ENCODE data around the gene XPOT. TPM values are rescaled to one million over a fixed set of nuclear protein-coding genes. Genes with fewer than 3 reads are reported as not detected.

XPOT gene
- total RNA-seq, 2 experiments from 2014 or later, result 90.4 to 124 TPM

GRCh38 chr12:64445490-64445889, 41.3 kb downstream of the XPOT start:
- Mint-ChIP-seq H3K4me3 (no peak overlapping the region), H3K36me3 (peaks cover 43% of the 10 kb centered on the region), H3K4me1 (peaks cover 9% of the 10 kb centered on the region), H3K9me3 (ENCODE audit: low read depth) (no peaks in the 10 kb centered on the region), H3K27ac (no peak overlapping the region), H3K27me3 (no peaks in the 10 kb centered on the region)
- DNase-seq (no peak), ATAC-seq (no peak)
- CTCF ChIA-PET, result interaction anchor here (0.7 kb wide), 1 partner anchor 1025 kb away, joined by 3 read pairs; no protein-coding TSS in a partner anchor

- no peaks in the 10 kb centered on the region for H3K9me3 Mint-ChIP-seq (ENCODE audit: low read depth)
- CTCF ChIA-PET, result no interaction called here
- DNase-seq, result no peak
- peak overlapping the region; percentile 21 for H3K27ac Mint-ChIP-seq
- H3K36me3 Mint-ChIP-seq, result peaks cover 38% of the 10 kb centered on the region
- no peaks in the 10 kb centered on the region for H3K27me3 Mint-ChIP-seq
- H3K4me1 Mint-ChIP-seq, result peaks cover 17% of the 10 kb centered on the region
- no peak overlapping the region for H3K4me3 Mint-ChIP-seq
- ATAC-seq, result no peak
These were observed 42.1 kb downstream of the XPOT start for GRCh38 chr12:64446295-64446694.

GRCh38 chr12:64450057-64450640, 46.0 kb downstream of the XPOT start:
- H3K4me1 Mint-ChIP-seq, result peaks cover 26% of the 10 kb centered on the region
- peaks cover 31% of the 10 kb centered on the region for H3K36me3 Mint-ChIP-seq
- H3K4me3 Mint-ChIP-seq, result peak overlapping the region; percentile 95
- H3K9me3 Mint-ChIP-seq (ENCODE audit: low read depth), result no peaks in the 10 kb centered on the region
- no peak for DNase-seq
- CTCF ChIA-PET, result interaction anchor here (0.5 to 1.5 kb wide), 5 partner anchors 9 to 129 kb away, joined by 3 to 4 read pairs (median 3); no protein-coding TSS in a partner anchor
- peak overlapping the region; percentile 92 for H3K27ac Mint-ChIP-seq
- no peaks in the 10 kb centered on the region for H3K27me3 Mint-ChIP-seq
- no peak for ATAC-seq

GRCh38 chr12:64450711-64451486, 46.7 kb downstream of the XPOT start:
- Mint-ChIP-seq H3K4me3 (peak overlapping the region; percentile 95), H3K4me1 (peaks cover 34% of the 10 kb centered on the region), H3K9me3 (ENCODE audit: low read depth) (no peaks in the 10 kb centered on the region), H3K36me3 (peaks cover 29% of the 10 kb centered on the region), H3K27me3 (no peaks in the 10 kb centered on the region), H3K27ac (peak overlapping the region; percentile 92)
- ATAC-seq, result no peak
- no peak for DNase-seq
- CTCF ChIA-PET, result interaction anchor here (0.9 to 1.5 kb wide), 3 partner anchors 9 to 42 kb away, joined by 3 to 4 read pairs (median 3); no protein-coding TSS in a partner anchor

GRCh38 chr12:64451687-64452558, 47.7 kb downstream of the XPOT start, which contains the start of gene TBK1:
Gene TBK1 (plus strand): TSS chr12:64452120. CDS start chr12:64455871, 3,751 bp downstream.
- H3K36me3 Mint-ChIP-seq, result peaks cover 26% of the 10 kb centered on the region
- H3K27ac Mint-ChIP-seq, result peak within 1 kb of the TSS; percentile 94
- ATAC-seq, result peak; percentile 81
- no peaks in the 10 kb centered on the region for H3K27me3 Mint-ChIP-seq
- H3K4me1 Mint-ChIP-seq, result peaks cover 40% of the 10 kb centered on the region
- peak; percentile 83 for DNase-seq
- H3K9me3 Mint-ChIP-seq (ENCODE audit: low read depth), result no peaks in the 10 kb centered on the region
- CTCF ChIA-PET, result interaction anchor here (1.5 kb wide), 1 partner anchor 11 kb away, joined by 3 read pairs; no protein-coding TSS in a partner anchor
- peak within 1 kb of the TSS; percentile 95 for H3K4me3 Mint-ChIP-seq

- CTCF ChIA-PET, result interaction anchor here (1.0 kb wide), 1 partner anchor 47 kb away, joined by 3 read pairs; no protein-coding TSS in a partner anchor
- DNase-seq, result no peak
- H3K27me3 Mint-ChIP-seq, result no peaks in the 10 kb centered on the region
- H3K27ac Mint-ChIP-seq, result peak overlapping the region; percentile 94
- H3K36me3 Mint-ChIP-seq, result peaks cover 28% of the 10 kb centered on the region
- no peaks in the 10 kb centered on the region for H3K9me3 Mint-ChIP-seq (ENCODE audit: low read depth)
- peak overlapping the region; percentile 95 for H3K4me3 Mint-ChIP-seq
- peak; percentile 20 for ATAC-seq
- peaks cover 48% of the 10 kb centered on the region for H3K4me1 Mint-ChIP-seq
These were observed 48.6 kb downstream of the XPOT start for GRCh38 chr12:64452559-64453329.

- CTCF ChIA-PET, result interaction anchor here (2.0 kb wide), 1 partner anchor 12 kb away, joined by 6 read pairs; no protein-coding TSS in a partner anchor
These were observed 51.3 kb downstream of the XPOT start for GRCh38 chr12:64455506-64455905.

GRCh38 chr12:64456119-64456518, 51.9 kb downstream of the XPOT start:
- DNase-seq (no peak), ATAC-seq (no peak)
- H3K4me1 Mint-ChIP-seq, result peaks cover 54% of the 10 kb centered on the region
- peaks cover 36% of the 10 kb centered on the region for H3K36me3 Mint-ChIP-seq
- no peaks in the 10 kb centered on the region for H3K9me3 Mint-ChIP-seq (ENCODE audit: low read depth)
- H3K27me3 Mint-ChIP-seq, result no peaks in the 10 kb centered on the region
- CTCF ChIA-PET, result interaction anchor here (1.3 to 2.0 kb wide), 2 partner anchors 11 to 31 kb away, joined by 3 to 6 read pairs; no protein-coding TSS in a partner anchor
- no peak overlapping the region for H3K4me3 Mint-ChIP-seq
- H3K27ac Mint-ChIP-seq, result peak overlapping the region; percentile 44

More at GRCh38 chr12:64455506-64455905, 51.3 kb downstream of the XPOT start:
- DNase-seq (no peak), ATAC-seq (no peak)
- no peaks in the 10 kb centered on the region for H3K27me3 Mint-ChIP-seq
- H3K4me1 Mint-ChIP-seq, result peaks cover 58% of the 10 kb centered on the region
- H3K27ac Mint-ChIP-seq, result peak overlapping the region; percentile 44
- H3K9me3 Mint-ChIP-seq (ENCODE audit: low read depth), result no peaks in the 10 kb centered on the region
- H3K4me3 Mint-ChIP-seq, result no peak overlapping the region
- H3K36me3 Mint-ChIP-seq, result peaks cover 33% of the 10 kb centered on the region

- Mint-ChIP-seq H3K9me3 (ENCODE audit: low read depth) (no peaks in the 10 kb centered on the region), H3K27me3 (no peaks in the 10 kb centered on the region), H3K4me3 (no peak overlapping the region), H3K27ac (peak overlapping the region; percentile 62), H3K4me1 (peaks cover 58% of the 10 kb centered on the region), H3K36me3 (peaks cover 42% of the 10 kb centered on the region)
- DNase-seq, result no peak
- CTCF ChIA-PET, result interaction anchor here (1.3 kb wide), 2 partner anchors 32 to 241 kb away, joined by 3 read pairs; no protein-coding TSS in a partner anchor
- no peak for ATAC-seq
These were observed 52.8 kb downstream of the XPOT start for GRCh38 chr12:64457032-64457431.

GRCh38 chr12:64457466-64457865, 53.3 kb downstream of the XPOT start:
- H3K27me3 Mint-ChIP-seq, result no peaks in the 10 kb centered on the region
- no peaks in the 10 kb centered on the region for H3K9me3 Mint-ChIP-seq (ENCODE audit: low read depth)
- DNase-seq, result no peak
- no peak overlapping the region for H3K4me3 Mint-ChIP-seq
- CTCF ChIA-PET, result interaction anchor here (1.3 kb wide), 2 partner anchors 32 to 240 kb away, joined by 3 read pairs; no protein-coding TSS in a partner anchor
- ATAC-seq, result peak; percentile 25
- peaks cover 45% of the 10 kb centered on the region for H3K36me3 Mint-ChIP-seq
- H3K27ac Mint-ChIP-seq, result peak overlapping the region; percentile 62
- peaks cover 58% of the 10 kb centered on the region for H3K4me1 Mint-ChIP-seq

GRCh38 chr12:64457923-64458322, 53.7 kb downstream of the XPOT start:
- no peak for DNase-seq

GRCh38 chr12:64459394-64459891, 55.3 kb downstream of the XPOT start:
- H3K27me3 Mint-ChIP-seq, result no peaks in the 10 kb centered on the region
- no peaks in the 10 kb centered on the region for H3K9me3 Mint-ChIP-seq (ENCODE audit: low read depth)
- H3K36me3 Mint-ChIP-seq, result peaks cover 44% of the 10 kb centered on the region
- peak overlapping the region; percentile 93 for H3K27ac Mint-ChIP-seq
- ATAC-seq (peak; percentile 66), DNase-seq (no peak)
- CTCF ChIA-PET, result interaction anchor here (2.5 kb wide), 1 partner anchor 16 kb away, joined by 6 read pairs; no protein-coding TSS in a partner anchor
- peaks cover 46% of the 10 kb centered on the region for H3K4me1 Mint-ChIP-seq
- peak overlapping the region; percentile 74 for H3K4me3 Mint-ChIP-seq

More at GRCh38 chr12:64457923-64458322, 53.7 kb downstream of the XPOT start:
- Mint-ChIP-seq H3K36me3 (peaks cover 43% of the 10 kb centered on the region), H3K27me3 (no peaks in the 10 kb centered on the region), H3K27ac (peak overlapping the region; percentile 62), H3K4me1 (peaks cover 57% of the 10 kb centered on the region), H3K4me3 (no peak overlapping the region), H3K9me3 (ENCODE audit: low read depth) (no peaks in the 10 kb centered on the region)
- CTCF ChIA-PET, result no interaction called here
- ATAC-seq, result no peak

Measured in activated CD8-positive, alpha-beta memory T cell treated with anti-CD3 and anti-CD28 coated beads, Interleukin-2, amount 10 ng/mL, durations not matched to agents 7 days and 5 days (primary cell).